Hematopoietic multipotent progenitor cell treated with erythropoietin and hydrocortisone succinate and interleukin-3 and kit ligand, for 17 days (in vitro differentiated cells): ENCODE results near the gene MINDY4B.

Experiments
- DNase-seq: peaks from one replicate; pipeline ENCODE4 v3.0.0-alpha.2; 2015; ENCODE audit warnings: low spot score

Gene MINDY4B

DNA sequence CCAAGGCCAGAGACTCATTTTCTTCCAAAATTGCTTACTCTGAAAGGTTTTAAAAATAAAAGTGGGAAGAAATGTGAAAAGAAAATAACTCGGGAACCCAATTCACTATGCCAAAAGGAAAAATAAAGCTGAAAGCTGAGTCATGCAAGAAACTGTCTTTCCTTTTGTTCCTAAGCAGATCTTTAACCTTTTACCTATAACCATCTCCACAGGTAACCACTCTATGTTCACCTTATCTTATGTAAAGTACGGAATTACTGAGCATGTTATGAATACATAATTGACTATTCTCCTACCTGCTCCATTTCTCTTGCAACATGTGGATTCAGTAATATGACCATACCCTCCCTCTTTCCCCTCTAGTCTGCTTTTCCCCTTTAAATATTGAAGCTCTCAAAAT lies 62.0 kb downstream of the MINDY4B start:
- DNase-seq, result no peak

DNA sequence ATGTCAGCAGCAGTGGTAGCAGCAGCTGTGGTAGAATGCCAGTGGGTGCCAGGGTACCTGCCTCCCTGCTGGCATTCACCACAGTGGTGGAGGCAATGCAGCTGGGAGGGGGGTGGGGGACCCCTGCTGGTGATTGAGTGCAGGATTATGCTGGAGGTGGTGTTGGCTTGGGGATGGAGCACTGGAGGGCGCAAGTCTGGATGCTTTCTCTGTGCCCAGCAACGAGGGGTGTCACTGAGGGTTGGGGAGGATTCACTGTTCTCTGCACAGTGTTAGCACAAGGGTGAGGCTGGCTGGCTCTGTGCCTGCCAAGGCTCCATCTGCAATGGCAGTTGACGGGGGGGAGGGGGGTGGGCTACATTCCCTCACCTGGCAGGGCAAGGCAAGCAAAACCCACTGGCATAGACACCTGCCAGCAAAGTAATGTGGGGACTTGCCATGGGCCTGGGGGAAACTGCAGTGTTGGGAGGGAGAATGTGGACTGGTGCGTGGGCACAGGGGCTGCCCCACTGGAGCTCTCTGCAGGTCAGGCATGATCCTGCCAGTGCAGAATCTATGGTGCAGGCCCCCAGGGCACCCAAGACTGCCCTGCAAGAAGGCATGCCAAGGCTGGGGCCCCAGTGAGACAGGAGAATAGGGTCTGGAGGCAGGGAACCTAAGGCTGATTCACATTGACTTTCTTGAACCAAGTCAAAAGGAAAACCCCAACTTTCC lies 64.3 kb downstream of the MINDY4B start:
- DNase-seq, result peak; percentile 24

DNA sequence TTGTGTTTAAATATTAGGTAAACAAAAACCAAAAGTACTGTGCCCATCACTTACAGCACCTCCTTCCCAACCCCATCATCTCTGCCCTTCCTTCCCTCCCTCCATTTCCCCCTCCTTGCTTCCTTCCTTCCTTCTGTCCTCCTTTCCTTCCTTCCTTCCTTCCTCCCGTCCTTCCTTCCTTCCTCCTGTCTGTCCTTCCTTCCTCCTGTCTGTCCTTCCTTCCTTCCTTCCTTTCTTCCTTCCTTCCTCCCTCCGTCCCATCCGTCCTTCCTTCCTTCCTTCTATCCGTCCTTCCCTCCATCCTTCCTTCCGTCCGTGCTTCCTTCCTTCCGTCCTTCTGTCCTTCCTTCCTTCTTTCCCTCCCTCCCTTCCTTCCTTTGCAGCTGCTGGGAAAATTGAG lies 74.5 kb downstream of the MINDY4B start:
- no peak for DNase-seq

DNA sequence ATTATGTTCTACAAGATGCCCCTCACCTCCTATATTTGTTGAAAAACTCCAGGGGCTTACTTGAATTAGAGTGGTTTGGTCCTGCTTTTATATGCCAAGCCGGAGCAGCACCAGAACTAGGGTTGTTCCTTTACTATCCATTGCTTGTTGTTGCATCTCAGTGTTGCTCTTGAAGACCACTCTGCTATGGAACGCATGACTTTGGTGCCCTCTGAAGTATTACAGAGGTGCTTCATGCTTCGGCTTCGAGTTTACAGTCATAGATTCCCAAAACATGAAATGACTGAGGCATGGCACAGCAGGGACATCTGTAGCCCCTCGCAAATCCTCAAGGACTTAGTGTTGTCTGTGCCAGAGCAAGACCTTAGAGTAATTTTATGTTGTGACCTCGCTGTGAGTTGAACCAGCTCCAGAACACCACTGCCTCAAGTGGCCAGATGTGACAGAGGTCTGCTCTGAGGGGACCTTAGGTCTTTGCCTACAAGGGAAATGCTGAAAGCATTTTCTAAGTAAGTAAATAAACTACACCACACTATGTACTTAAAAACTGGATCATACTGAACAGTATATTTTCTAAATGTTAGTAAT lies 75.1 kb downstream of the MINDY4B start:
- DNase-seq, result peak; percentile 32

DNA sequence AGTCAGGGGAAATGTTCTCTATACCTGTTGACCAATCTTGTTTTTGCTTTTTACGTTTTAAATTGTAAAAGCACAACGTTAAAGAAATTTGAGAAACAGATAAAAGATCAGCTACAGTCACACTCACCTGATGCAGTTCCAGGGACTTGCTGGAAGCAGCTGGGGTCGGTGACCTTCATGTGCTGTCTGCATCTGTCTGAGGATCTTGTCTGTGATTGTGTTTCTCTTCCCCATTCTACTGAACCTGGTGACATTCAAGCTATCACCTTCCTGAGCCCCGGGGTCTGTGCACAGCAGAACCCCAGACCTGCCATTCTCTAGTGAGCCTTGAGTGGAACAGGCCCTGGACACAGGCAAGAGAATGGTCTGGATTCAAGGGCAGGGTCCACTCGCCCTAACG lies 75.8 kb downstream of the MINDY4B start:
- DNase-seq, result no peak

DNA sequence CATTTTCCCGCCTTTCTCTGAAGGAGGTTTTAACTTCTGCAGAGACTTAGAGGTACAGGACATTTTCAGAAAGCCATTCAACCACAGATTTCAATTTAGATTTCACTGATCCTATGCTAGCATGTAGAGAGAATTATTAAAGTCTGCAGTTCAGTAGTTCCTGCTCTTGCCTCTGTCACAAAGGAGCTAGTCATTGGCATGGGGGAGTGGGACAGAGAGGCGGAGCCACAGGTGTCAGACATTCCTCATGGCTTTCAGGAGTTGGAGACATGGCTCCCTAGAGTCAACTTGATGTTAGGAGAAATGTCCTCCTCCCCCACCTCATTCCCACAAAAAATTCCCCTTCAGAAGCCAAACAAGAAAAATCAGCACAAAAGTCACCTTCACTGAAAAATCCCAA lies 76.2 kb downstream of the MINDY4B start:
- no peak for DNase-seq

DNA sequence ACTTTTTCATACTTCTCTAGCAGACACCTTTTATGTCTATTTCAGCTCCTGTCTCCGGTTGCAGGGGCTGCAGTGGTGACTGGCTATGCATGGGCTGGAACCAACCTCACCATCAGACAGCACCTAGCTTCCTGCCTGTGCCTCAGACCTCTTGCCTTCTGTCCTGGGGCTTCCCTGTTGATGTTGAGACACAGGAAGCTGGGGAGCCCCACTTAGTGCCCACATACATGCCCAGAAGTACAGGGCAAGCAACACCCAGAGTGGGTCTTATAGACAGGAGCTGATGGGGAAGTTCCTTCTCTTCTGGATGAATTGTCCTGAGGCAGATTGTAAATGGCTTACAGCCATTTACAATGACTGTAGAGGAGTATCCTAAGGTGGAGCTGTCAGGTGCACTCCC lies 77.0 kb downstream of the MINDY4B start:
- no peak for DNase-seq

DNA sequence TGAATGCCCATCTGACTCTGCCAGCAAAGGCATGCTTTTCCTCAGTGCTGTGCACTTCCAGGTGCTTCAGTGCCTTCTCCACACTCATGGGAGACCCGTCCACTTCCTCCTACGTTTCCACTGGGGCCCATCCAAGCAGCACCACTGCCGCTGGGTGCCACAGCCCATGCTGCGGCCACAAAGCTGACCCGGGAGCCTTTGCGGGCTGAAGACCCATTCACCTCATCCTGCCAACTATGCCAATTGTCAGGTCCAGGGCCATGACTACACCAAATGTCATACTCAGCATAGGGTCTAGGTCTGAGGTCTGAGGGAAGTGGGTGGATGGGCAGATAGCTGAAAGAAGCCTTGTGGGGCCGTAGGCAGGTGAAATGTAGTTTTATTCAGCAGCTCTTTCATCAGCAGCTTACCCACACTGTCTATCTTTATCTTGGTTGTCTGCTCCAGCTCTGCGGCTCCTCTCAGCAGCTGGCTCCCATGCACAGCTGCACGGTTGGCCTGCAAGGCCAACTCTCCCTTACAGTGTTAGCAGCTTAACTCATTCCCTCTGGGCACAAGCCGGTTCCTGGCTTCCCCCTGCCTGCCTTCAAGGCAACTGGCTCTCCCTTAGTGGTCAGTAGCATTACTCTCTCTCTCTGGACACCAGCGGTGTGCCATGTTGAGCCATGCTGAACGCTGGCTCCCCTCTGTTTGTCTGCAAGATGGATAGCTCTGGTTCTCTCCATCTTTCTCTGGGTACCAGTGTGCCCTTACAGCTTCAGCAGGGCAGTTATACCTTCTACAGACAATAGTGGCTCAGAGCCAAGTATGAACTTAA lies 78.6 kb downstream of the MINDY4B start:
- no peak for DNase-seq

DNA sequence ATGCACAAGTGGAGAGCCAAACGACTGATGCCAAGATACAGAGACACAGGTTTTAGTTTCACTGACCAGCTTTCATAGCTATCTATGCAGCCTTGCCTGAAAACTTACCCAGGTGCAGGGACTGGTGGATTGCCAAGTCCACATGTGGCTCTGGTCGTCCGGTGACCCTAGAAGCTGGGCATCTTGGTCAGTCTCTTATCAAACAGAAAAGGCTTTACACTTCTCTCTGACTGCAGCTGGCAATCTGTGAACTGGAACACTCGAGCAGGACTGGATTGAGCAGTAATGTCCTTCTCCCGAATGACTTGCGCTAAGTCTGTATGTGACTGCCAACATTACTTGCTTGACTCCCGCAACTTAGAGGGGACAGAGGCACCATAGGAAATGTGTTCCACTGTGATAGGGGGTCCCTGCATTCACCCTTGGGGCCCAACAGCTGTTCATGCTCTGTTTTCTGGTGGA lies 79.3 kb downstream of the MINDY4B start:
- DNase-seq, result no peak

DNA sequence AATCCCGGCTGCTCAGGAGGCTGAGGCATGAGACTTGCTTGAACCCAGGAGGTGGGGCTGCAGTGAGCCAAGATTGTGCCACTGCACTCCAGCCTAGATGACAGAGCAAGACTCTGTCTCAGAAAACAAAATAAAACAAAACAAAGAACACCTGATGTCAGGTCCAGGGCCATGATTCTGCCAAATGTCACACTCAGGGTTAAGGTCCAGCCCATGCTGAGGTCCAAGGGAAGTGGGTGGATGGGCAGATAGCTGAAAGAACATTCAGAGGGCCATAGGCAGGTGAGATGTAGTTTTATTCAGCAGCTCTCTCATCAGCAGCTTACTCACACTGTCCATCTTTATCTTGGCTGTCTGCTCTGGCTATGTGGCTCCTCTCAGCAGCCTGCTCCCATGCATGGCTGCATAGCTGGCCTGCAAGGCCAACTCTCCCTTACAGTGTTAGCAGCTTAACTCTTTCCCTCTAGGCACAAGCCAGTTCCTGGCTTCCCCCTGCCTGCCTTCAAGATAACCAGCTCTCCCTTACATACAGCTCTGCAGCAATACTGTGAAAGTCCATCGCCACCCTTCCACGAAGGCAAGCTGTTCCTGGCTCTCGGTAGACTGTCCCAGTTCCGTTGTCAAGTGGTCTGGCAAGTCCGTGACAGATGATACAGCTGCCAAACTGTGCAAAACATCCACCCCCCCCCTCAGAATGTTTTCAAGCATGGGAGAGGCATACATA lies 79.9 kb downstream of the MINDY4B start:
- no peak for DNase-seq

DNA sequence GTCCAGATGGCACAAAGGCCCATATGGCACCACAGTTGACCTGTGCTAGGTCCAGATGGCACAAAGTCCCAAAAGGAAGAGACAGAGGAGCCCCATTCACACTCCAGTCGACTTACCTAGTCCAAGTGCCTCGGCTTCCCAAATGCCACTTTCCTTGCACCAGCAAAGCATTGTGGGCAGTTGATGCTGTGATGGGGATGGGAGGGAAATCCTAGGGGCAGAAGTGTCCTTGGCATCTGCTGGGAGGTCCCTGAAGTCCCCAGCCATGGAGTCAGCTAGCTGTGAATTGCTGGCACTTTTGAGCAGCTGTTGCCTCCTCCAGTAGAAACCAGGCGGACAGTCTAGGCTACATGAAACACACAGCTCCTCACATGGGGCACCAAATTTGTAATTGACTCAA lies 82.0 kb downstream of the MINDY4B start:
- DNase-seq, result no peak

DNA sequence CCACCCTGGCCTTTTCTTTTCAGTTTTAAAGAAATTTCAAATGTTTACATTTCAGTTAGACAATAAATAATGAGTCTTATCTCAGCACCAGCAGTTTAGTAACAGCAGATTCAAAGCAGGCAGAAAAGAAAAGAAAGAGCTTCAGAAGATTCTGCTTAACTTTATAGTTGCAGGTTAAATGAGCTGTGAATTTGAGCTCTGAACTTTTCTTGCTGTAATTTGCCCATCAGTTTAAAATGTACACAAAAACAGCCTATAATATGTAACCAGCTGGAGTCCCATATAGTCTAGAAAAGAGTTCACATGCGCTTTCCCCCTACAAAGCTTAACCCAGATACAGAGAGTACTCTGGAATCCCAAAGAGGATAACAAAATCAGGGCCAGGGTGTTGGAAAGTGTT lies 82.6 kb downstream of the MINDY4B start:
- no peak for DNase-seq
